AG10803 (cell line): ENCODE data around the gene TTLL11.
"Not testable (repeated sequence)": the region's sequence is repeated elsewhere in the genome, so short reads cannot be mapped to it uniquely, and the experiment has no call there.

Experiments used
- DNase-seq: peaks from one replicate; pipeline ENCODE4 v3.0.0; 2010; ENCODE audit warnings: low read depth
- H3K4me3 ChIP-seq: 2 replicates; pipeline ENCODE4 v1.5.1; 2011; ENCODE audit warnings: mild to moderate bottlenecking, low read length, control low read depth
- CTCF ChIP-seq: conservative IDR thresholded peaks from 2 replicates; pipeline ENCODE4 v1.5.1; 2011; ENCODE audit warnings: mild to moderate bottlenecking, low read length, control low read depth, inconsistent platforms

Gene TTLL11

GRCh38 chr9:121981118-121981883 lies 111.8 kb downstream of the TTLL11 start:
- no peak for DNase-seq
- TF ChIP-seq CTCF = no peak
- H3K4me3 ChIP-seq = no peak overlapping the region

GRCh38 chr9:121980665-121981064 lies 112.4 kb downstream of the TTLL11 start:
- not testable (repeated sequence) for DNase-seq, H3K4me3 ChIP-seq

- TF ChIP-seq CTCF = no peak
- DNase-seq = no peak
Measured at GRCh38 chr9:121979736-121980135, 113.4 kb downstream of the TTLL11 start.

GRCh38 chr9:121976751-121977150 lies 116.4 kb downstream of the TTLL11 start:
- no peak for TF ChIP-seq CTCF
- no peak overlapping the region for H3K4me3 ChIP-seq
- DNase-seq = peak; percentile 55

More at GRCh38 chr9:121979736-121980135, 113.4 kb downstream of the TTLL11 start:
- no peak overlapping the region for H3K4me3 ChIP-seq

GRCh38 chr9:121975801-121976277 lies 117.3 kb downstream of the TTLL11 start:
- peak; percentile 71 for DNase-seq
- no peak overlapping the region for H3K4me3 ChIP-seq
- TF ChIP-seq CTCF = no peak

GRCh38 chr9:121974421-121974820 lies 118.7 kb downstream of the TTLL11 start:
- DNase-seq = no peak
- H3K4me3 ChIP-seq = no peak overlapping the region
- no peak for TF ChIP-seq CTCF

- peak; percentile 59 for DNase-seq
- TF ChIP-seq CTCF = no peak
- H3K4me3 ChIP-seq = no peak overlapping the region
Measured at GRCh38 chr9:121972501-121972981, 120.6 kb downstream of the TTLL11 start.
